ENCODE data around the gene CENPX. TPM values are rescaled to one million over a fixed set of nuclear protein-coding genes. Genes with fewer than 3 reads are reported as not detected.

CENPX gene
- total and polyA plus RNA-seq, 2 of the 13 experiments (the other 11 are each of a cell fraction or from before 2014, with no cell fraction given) = 92.7 to 170 TPM

GRCh38 chr17:82015311-82015971 lies 7.2 kb downstream of the CENPX start (continued):
- TF ChIP-seq ZBED4 (CRISPR knock-in tag; IDR thresholded peaks at IDR 0.05; ENCODE audit: borderline replicate concordance) = no peak
- no peak for TF ChIP-seq ZNF646 (CRISPR knock-in tag; IDR thresholded peaks at IDR 0.05)
- no peak for TF ChIP-seq ZFP37 (CRISPR knock-in tag; IDR thresholded peaks at IDR 0.05; ENCODE audit: borderline replicate concordance)
- TF ChIP-seq, protein P1, sequence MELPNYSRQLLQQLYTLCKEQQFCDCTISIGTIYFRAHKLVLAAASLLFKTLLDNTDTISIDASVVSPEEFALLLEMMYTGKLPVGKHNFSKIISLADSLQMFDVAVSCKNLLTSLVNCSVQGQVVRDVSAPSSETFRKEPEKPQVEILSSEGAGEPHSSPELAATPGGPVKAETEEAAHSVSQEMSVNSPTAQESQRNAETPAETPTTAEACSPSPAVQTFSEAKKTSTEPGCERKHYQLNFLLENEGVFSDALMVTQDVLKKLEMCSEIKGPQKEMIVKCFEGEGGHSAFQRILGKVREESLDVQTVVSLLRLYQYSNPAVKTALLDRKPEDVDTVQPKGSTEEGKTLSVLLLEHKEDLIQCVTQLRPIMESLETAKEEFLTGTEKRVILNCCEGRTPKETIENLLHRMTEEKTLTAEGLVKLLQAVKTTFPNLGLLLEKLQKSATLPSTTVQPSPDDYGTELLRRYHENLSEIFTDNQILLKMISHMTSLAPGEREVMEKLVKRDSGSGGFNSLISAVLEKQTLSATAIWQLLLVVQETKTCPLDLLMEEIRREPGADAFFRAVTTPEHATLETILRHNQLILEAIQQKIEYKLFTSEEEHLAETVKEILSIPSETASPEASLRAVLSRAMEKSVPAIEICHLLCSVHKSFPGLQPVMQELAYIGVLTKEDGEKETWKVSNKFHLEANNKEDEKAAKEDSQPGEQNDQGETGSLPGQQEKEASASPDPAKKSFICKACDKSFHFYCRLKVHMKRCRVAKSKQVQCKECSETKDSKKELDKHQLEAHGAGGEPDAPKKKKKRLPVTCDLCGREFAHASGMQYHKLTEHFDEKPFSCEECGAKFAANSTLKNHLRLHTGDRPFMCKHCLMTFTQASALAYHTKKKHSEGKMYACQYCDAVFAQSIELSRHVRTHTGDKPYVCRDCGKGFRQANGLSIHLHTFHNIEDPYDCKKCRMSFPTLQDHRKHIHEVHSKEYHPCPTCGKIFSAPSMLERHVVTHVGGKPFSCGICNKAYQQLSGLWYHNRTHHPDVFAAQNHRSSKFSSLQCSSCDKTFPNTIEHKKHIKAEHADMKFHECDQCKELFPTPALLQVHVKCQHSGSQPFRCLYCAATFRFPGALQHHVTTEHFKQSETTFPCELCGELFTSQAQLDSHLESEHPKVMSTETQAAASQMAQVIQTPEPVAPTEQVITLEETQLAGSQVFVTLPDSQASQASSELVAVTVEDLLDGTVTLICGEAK (IDR thresholded peaks at IDR 0.05) = no peak
- TF ChIP-seq, protein P1 (CRISPR knock-in tag; IDR thresholded peaks at IDR 0.05) = peak; percentile 28; the same call in 1 of the 2 replicates
- no peak for TF ChIP-seq CENPX (CRISPR knock-in tag; IDR thresholded peaks at IDR 0.05)
- TF ChIP-seq, protein P2, sequence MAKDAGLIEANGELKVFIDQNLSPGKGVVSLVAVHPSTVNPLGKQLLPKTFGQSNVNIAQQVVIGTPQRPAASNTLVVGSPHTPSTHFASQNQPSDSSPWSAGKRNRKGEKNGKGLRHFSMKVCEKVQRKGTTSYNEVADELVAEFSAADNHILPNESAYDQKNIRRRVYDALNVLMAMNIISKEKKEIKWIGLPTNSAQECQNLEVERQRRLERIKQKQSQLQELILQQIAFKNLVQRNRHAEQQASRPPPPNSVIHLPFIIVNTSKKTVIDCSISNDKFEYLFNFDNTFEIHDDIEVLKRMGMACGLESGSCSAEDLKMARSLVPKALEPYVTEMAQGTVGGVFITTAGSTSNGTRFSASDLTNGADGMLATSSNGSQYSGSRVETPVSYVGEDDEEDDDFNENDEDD (CRISPR knock-in tag; IDR thresholded peaks at IDR 0.05; ENCODE audit: borderline replicate concordance) = peak; percentile 17; the same call in 1 of the 2 replicates

All from HepG2 (cell line).